CD14-positive monocyte (primary cell): ENCODE measurements around the gene C1RL. TPM values are rescaled to one million over a fixed set of nuclear protein-coding genes. Genes with fewer than 3 reads are reported as not detected.

Source experiments
- DNase-seq, 3 donors: peaks; one replicate each; pipeline ENCODE4 v3.0.0-alpha.2; 2011 to 2022
- H2AFZ ChIP-seq: 2 replicates; pipeline ENCODE4 v1.6.0; 2012; ENCODE audit warnings: mild to moderate bottlenecking, low read depth, low read length, inconsistent platforms; ENCODE audit not compliant: insufficient read depth, poor library complexity, severe bottlenecking
- H3K27ac ChIP-seq, 2 donors: 1 replicate in 1 of 2; 2 replicates in 1 of 2; pipeline ENCODE4 v1.5.1; 2012 to 2013; ENCODE audit warnings: low read length in 2 of 2, control low read depth in 1 of 2, inconsistent platforms in 1 of 2, low read depth in 1 of 2, mild to moderate bottlenecking in 1 of 2
- H3K27me3 ChIP-seq, 2 donors: one replicate each; pipeline versions ENCODE4 v1.6.0 to v1.6.1; 2011 to 2013; ENCODE audit warnings: low read length in 2 of 2; ENCODE audit not compliant: control insufficient read depth in 2 of 2, insufficient read depth in 2 of 2
- H3K36me3 ChIP-seq, 2 donors: replicated peaks in 1 of 2; 1 replicate in 1 of 2; 2 replicates in 1 of 2; pipeline versions ENCODE4 v1.5.1 to v1.6.1; 2012 to 2013; ENCODE audit warnings: low read length in 2 of 2, control low read depth in 1 of 2, inconsistent platforms in 1 of 2, mild to moderate bottlenecking in 1 of 2; ENCODE audit not compliant: insufficient read depth in 2 of 2, control insufficient read depth in 1 of 2
- H3K4me1 ChIP-seq, 2 donors: 1 replicate in 1 of 2; 2 replicates in 1 of 2; pipeline versions ENCODE4 v1.5.1 to v1.6.1; 2012 to 2013; ENCODE audit warnings: low read length in 2 of 2, control low read depth in 1 of 2, inconsistent platforms in 1 of 2, mild to moderate bottlenecking in 1 of 2, moderate library complexity in 1 of 2; ENCODE audit not compliant: insufficient read depth in 2 of 2, control insufficient read depth in 1 of 2
- H3K4me2 ChIP-seq: replicated peaks from 2 replicates; pipeline ENCODE3; 2012; ENCODE audit warnings: low read length, moderate library complexity, mild to moderate bottlenecking; ENCODE audit not compliant: poor library complexity, severe bottlenecking; ENCODE audit errors: extremely low read depth
- H3K4me3 ChIP-seq, 3 experiments: fragments of 200-600 bp in 1 of 3; sonication (generic) in 1 of 3; replicated peaks in 1 of 3; 1 replicate in 2 of 3; 2 replicates in 1 of 3; pipeline ENCODE4 v1.5.1; 2011 to 2013; ENCODE audit warnings: low read length in 3 of 3, mild to moderate bottlenecking in 3 of 3, control low read depth in 2 of 3, low read depth in 2 of 3, inconsistent platforms in 1 of 3, moderate library complexity in 1 of 3
- H3K79me2 ChIP-seq: 2 replicates; pipeline ENCODE4 v1.6.0; 2012; ENCODE audit warnings: mild to moderate bottlenecking, control low read depth, inconsistent platforms, low read length, moderate library complexity; ENCODE audit not compliant: insufficient read depth
- H3K9ac ChIP-seq: 2 replicates; pipeline ENCODE4 v1.6.0; 2017; ENCODE audit warnings: low read length, mild to moderate bottlenecking; ENCODE audit not compliant: insufficient read depth, poor library complexity, severe bottlenecking
- H3K9me3 ChIP-seq, 2 donors: replicated peaks in 1 of 2; 1 replicate in 1 of 2; 2 replicates in 1 of 2; pipeline versions ENCODE4 v1.5.1 to v1.6.1; 2012 to 2013; ENCODE audit warnings: low read length in 2 of 2, control low read depth in 1 of 2; ENCODE audit not compliant: control insufficient read depth in 1 of 2, insufficient read depth in 1 of 2
- H4K20me1 ChIP-seq: 2 replicates; pipeline ENCODE4 v1.6.0; 2012; ENCODE audit warnings: mild to moderate bottlenecking, low read length, control low read depth, moderate library complexity; ENCODE audit not compliant: insufficient read depth
- H3K27ac Mint-ChIP-seq, 7 donors: one replicate each; pipeline ENCODE4 v1.8.0; 2020; ENCODE audit warnings: mild to moderate bottlenecking in 7 of 7, mixed read lengths in 7 of 7, moderate library complexity in 6 of 7, inconsistent platforms in 2 of 7
- H3K27me3 Mint-ChIP-seq, 3 donors: one replicate each; pipeline ENCODE4 v1.8.0; 2021 to 2022; ENCODE audit warnings: low read depth in 3 of 3, mild to moderate bottlenecking in 3 of 3, mixed read lengths in 3 of 3, moderate library complexity in 3 of 3, inconsistent platforms in 1 of 3
- H3K36me3 Mint-ChIP-seq, 2 donors: one replicate each; pipeline ENCODE4 v1.8.0; 2020; ENCODE audit warnings: mixed read lengths in 2 of 2, inconsistent platforms in 1 of 2, mild to moderate bottlenecking in 1 of 2
- H3K4me1 Mint-ChIP-seq: one replicate; pipeline ENCODE4 v1.8.0; 2020; ENCODE audit warnings: mild to moderate bottlenecking, mixed read lengths
- H3K4me3 Mint-ChIP-seq, 2 donors: one replicate each; pipeline ENCODE4 v1.8.0; 2020; ENCODE audit warnings: mild to moderate bottlenecking in 2 of 2, mixed read lengths in 2 of 2, moderate library complexity in 1 of 2
- H3K9me3 Mint-ChIP-seq, 7 donors: one replicate each; pipeline ENCODE4 v1.8.0; 2020 to 2022; ENCODE audit warnings: mixed read lengths in 7 of 7, mild to moderate bottlenecking in 6 of 7, moderate library complexity in 6 of 7, inconsistent platforms in 2 of 7
- CTCF ChIP-seq: fragments of 200-600 bp; IDR thresholded peaks from one replicate; pipeline ENCODE4 v1.8.0; 2022; ENCODE audit warnings: antibody characterized with exemption, mild to moderate bottlenecking
- WGBS: methylation state at CpG from one replicate; pipeline ENCODE4 v1.1.5; 2013; ENCODE audit warnings: missing lambda C conversion rate; ENCODE audit not compliant: insufficient coverage; 5-methylcytosine and 5-hydroxymethylcytosine counted together
- intact Hi-C, 2 donors: fragments of 100-400 bp; cut with micrococcal nuclease; formaldehyde crosslinking; loops; one replicate each; pipeline versions ENCODE4 v1.15.0 to v1.15.1; 2023
- polyA plus RNA-seq, 3 donors: library from polyadenylated mRNA; depleted of rRNA in 1 of 3; unstranded in 2 of 3; stranded (reverse) in 1 of 3; fragments of 300-500 nt in 2 of 3; fragments of >200 nt in 1 of 3; fragmentation: Illumina TruSeq in 2 of 3; gene quantifications; 1 replicate in 2 of 3; 2 replicates in 1 of 3; pipeline ENCODE4 v1.2.3, GENCODE V29; 2012 to 2021

Gene C1RL
- polyA plus RNA-seq, 3 donors: 4.8 to 27.9 (median 5.6) TPM

GRCh38 chr12:7096006-7096932 is 12.7 kb downstream of the C1RL start:
- H3K27ac Mint-ChIP-seq: no peak overlapping the region
- TF ChIP-seq CTCF: no peak

GRCh38 chr12:7093892-7094291 is 15.1 kb downstream of the C1RL start:
- no peaks in the 10 kb centered on the region for H3K79me2 ChIP-seq
- no peaks in the 10 kb centered on the region for H4K20me1 ChIP-seq
- peaks cover 0 to 3% of the 10 kb centered on the region in 2 donors for H3K4me1 ChIP-seq
- no peak for TF ChIP-seq CTCF
- Mint-ChIP-seq H3K4me3 (no peak overlapping the region), H3K9me3 (peaks cover 0 to 1% (median 0%) of the 10 kb centered on the region in 7 donors), H3K27ac (no peak overlapping the region), H3K36me3 (peaks cover 20 to 25% of the 10 kb centered on the region in 2 donors), H3K4me1 (peaks cover 12% of the 10 kb centered on the region), H3K27me3 (peaks cover 6 to 17% (median 9%) of the 10 kb centered on the region in 3 donors)
- no peak overlapping the region for H3K9ac ChIP-seq
- H2AFZ ChIP-seq: no peak overlapping the region
- peaks cover 0 to 2% of the 10 kb centered on the region in 2 donors for H3K27me3 ChIP-seq
- WGBS: 60% methylated on average over 1 of the region's 10 CpGs
- H3K27ac ChIP-seq: no peak overlapping the region
- H3K9me3 ChIP-seq: no peaks in the 10 kb centered on the region
- H3K4me2 ChIP-seq: no peak overlapping the region
- DNase-seq: no peak
- intact Hi-C loops: loop anchor here (5.0 to 10.0 kb wide), 2 partner anchors 69 to 172 kb away; no protein-coding TSS in a partner anchor
- H3K36me3 ChIP-seq: peaks cover 5 to 16% of the 10 kb centered on the region in 2 donors
- no peak overlapping the region for H3K4me3 ChIP-seq

More at GRCh38 chr12:7096006-7096932, 12.7 kb downstream of the C1RL start:
- Mint-ChIP-seq H3K9me3 (peaks cover 0 to 1% (median 0%) of the 10 kb centered on the region in 7 donors), H3K36me3 (peaks cover 25 to 28% of the 10 kb centered on the region in 2 donors), H3K4me1 (peaks cover 20% of the 10 kb centered on the region), H3K27me3 (peaks cover 5 to 17% (median 7%) of the 10 kb centered on the region in 3 donors), H3K4me3 (no peak overlapping the region)
- peaks cover 5 to 25% of the 10 kb centered on the region in 2 donors for H3K36me3 ChIP-seq
- WGBS: 93% methylated on average over 21 of the region's 26 CpGs
- DNase-seq: no peak
- H3K79me2 ChIP-seq: no peaks in the 10 kb centered on the region
- H3K9ac ChIP-seq: no peak overlapping the region
- H3K4me3 ChIP-seq: no peak overlapping the region
- intact Hi-C loops: loop anchor here in 1 of 2 donors (10.0 kb wide), 1 partner anchor 71 kb away; no protein-coding TSS in a partner anchor
- H3K27me3 ChIP-seq: peaks cover 0 to 2% of the 10 kb centered on the region in 2 donors
- no peak overlapping the region for H3K4me2 ChIP-seq
- H3K9me3 ChIP-seq: no peaks in the 10 kb centered on the region
- H3K4me1 ChIP-seq: peaks cover 11 to 12% of the 10 kb centered on the region in 2 donors
- peaks cover 4% of the 10 kb centered on the region for H4K20me1 ChIP-seq
- H2AFZ ChIP-seq: no peak overlapping the region
- no peak overlapping the region for H3K27ac ChIP-seq
